Smooth muscle cell (in vitro differentiated cells): ENCODE data around the gene TRPV3. TPM values are rescaled to one million over a fixed set of nuclear protein-coding genes. Genes with fewer than 3 reads are reported as not detected.

Source experiments
- DNase-seq: peaks from one replicate; lab custom pipeline; 2025; ENCODE audit not compliant: unreplicated experiment; lab: John Stamatoyannopoulos, UW
- H2AFZ ChIP-seq: fragments of 200-600 bp; sonication (generic); 2 replicates; pipeline ENCODE4 v1.6.0; 2016; ENCODE audit warnings: antibody characterized with exemption, low read depth, mild to moderate bottlenecking
- H3F3A ChIP-seq: fragments of 200-600 bp; sonication (generic); 2 replicates; pipeline ENCODE4 v1.6.0; 2017; ENCODE audit warnings: antibody characterized with exemption, low read depth
- H3K27ac ChIP-seq: fragments of 200-600 bp; sonication (generic); 2 replicates; pipeline ENCODE4 v1.5.1; 2016; ENCODE audit warnings: low read depth, mild to moderate bottlenecking
- H3K27me3 ChIP-seq: fragments of 200-600 bp; sonication (generic); 2 replicates; pipeline ENCODE4 v1.6.1; 2016; ENCODE audit warnings: low read depth, mild to moderate bottlenecking
- H3K36me3 ChIP-seq: fragments of 200-600 bp; sonication (generic); 2 replicates; pipeline ENCODE4 v1.5.1; 2016; ENCODE audit warnings: low read depth
- H3K4me1 ChIP-seq: fragments of 200-600 bp; sonication (generic); 2 replicates; pipeline ENCODE4 v1.5.1; 2016; ENCODE audit warnings: low read depth
- H3K4me2 ChIP-seq: fragments of 200-600 bp; sonication (generic); 2 replicates; pipeline ENCODE4 v1.6.0; 2016; ENCODE audit warnings: mild to moderate bottlenecking
- H3K4me3 ChIP-seq: fragments of 200-600 bp; sonication (generic); 2 replicates; pipeline ENCODE4 v1.5.1; 2016; ENCODE audit warnings: mild to moderate bottlenecking
- H3K79me2 ChIP-seq: fragments of 200-600 bp; sonication (generic); 2 replicates; pipeline ENCODE4 v1.6.0; 2016; ENCODE audit warnings: low read depth, mild to moderate bottlenecking
- H3K9ac ChIP-seq: fragments of 200-600 bp; sonication (generic); 2 replicates; pipeline ENCODE4 v1.6.0; 2016; ENCODE audit warnings: low read depth
- H3K9me3 ChIP-seq: fragments of 200-600 bp; sonication (generic); replicated peaks from 2 replicates; pipeline ENCODE4 v1.5.1; 2016; ENCODE audit warnings: low read depth
- H4K20me1 ChIP-seq: fragments of 200-600 bp; sonication (generic); 2 replicates; pipeline ENCODE4 v1.6.0; 2016; ENCODE audit warnings: low read depth
- CTCF ChIP-seq: fragments of 200-600 bp; sonication (generic); IDR thresholded peaks from 2 replicates; pipeline ENCODE4 v1.5.1; 2017; ENCODE audit warnings: borderline replicate concordance, mild to moderate bottlenecking, antibody characterized with exemption; ENCODE audit not compliant: insufficient read depth, poor library complexity, severe bottlenecking
- WGBS: methylation state at CpG from one replicate; pipeline ENCODE4 v1.1.7; 2016; ENCODE audit warnings: low lambda C conversion rate; 5-methylcytosine and 5-hydroxymethylcytosine counted together
- polyA plus RNA-seq: library from polyadenylated mRNA; unstranded; fragments of >200 nt; fragmentation: Nextera tagmentation; extraction: Ambion mirVana; gene quantifications from 2 replicates; pipeline ENCODE4 v1.2.1, GENCODE V29; 2016
- total RNA-seq: library from RNA; depleted of rRNA; stranded (reverse); fragments of >200 nt; gene quantifications from 2 replicates; pipeline ENCODE4 v1.2.3, GENCODE V29; 2014

The TRPV3 gene
- total and polyA plus RNA-seq, 2 experiments from 2014 or later: 0.53 to 6.4 TPM

GRCh38 chr17:3572231-3572630, 14.6 kb upstream of the TRPV3 start:
- Histone ChIP-seq H3K79me2 (no peaks in the 10 kb centered on the region), H3K4me2 (no peak overlapping the region), H3K27me3 (no peaks in the 10 kb centered on the region), H3K9ac (no peak overlapping the region), H3K27ac (no peak overlapping the region), H2AFZ (no peak overlapping the region), H3F3A (no peaks in the 10 kb centered on the region), H3K4me3 (no peak overlapping the region), H3K4me1 (no peaks in the 10 kb centered on the region), H3K36me3 (no peaks in the 10 kb centered on the region), H4K20me1 (no peaks in the 10 kb centered on the region), H3K9me3 (no peaks in the 10 kb centered on the region)
- DNase-seq: no peak
- 94% methylated on average over 7 of the region's 7 CpGs for WGBS
- no peak for TF ChIP-seq CTCF

GRCh38 chr17:3571043-3571900, 13.7 kb upstream of the TRPV3 start:
- no peak overlapping the region for H3K27ac ChIP-seq
- no peak overlapping the region for H3K4me3 ChIP-seq
- TF ChIP-seq CTCF: no peak
- no peaks in the 10 kb centered on the region for H3K36me3 ChIP-seq
- H3K4me1 ChIP-seq: no peaks in the 10 kb centered on the region
- DNase-seq: no peak
- no peaks in the 10 kb centered on the region for H3F3A ChIP-seq
- H3K79me2 ChIP-seq: no peaks in the 10 kb centered on the region
- no peak overlapping the region for H3K4me2 ChIP-seq
- H3K9me3 ChIP-seq: no peaks in the 10 kb centered on the region
- 97% methylated on average over 36 of the region's 36 CpGs for WGBS
- H3K9ac ChIP-seq: no peak overlapping the region
- H2AFZ ChIP-seq: no peak overlapping the region
- no peaks in the 10 kb centered on the region for H3K27me3 ChIP-seq
- H4K20me1 ChIP-seq: no peaks in the 10 kb centered on the region

- Histone ChIP-seq H3K27me3 (no peaks in the 10 kb centered on the region), H3K9me3 (no peaks in the 10 kb centered on the region), H3K36me3 (no peaks in the 10 kb centered on the region), H3K79me2 (no peaks in the 10 kb centered on the region), H3K4me3 (no peak overlapping the region), H3K9ac (no peak overlapping the region), H2AFZ (no peak overlapping the region), H4K20me1 (no peaks in the 10 kb centered on the region), H3F3A (no peaks in the 10 kb centered on the region), H3K27ac (no peak overlapping the region), H3K4me2 (no peak overlapping the region), H3K4me1 (no peaks in the 10 kb centered on the region)
- TF ChIP-seq CTCF: no peak
- no peak for DNase-seq
- 91% methylated on average over 8 of the region's 9 CpGs for WGBS
Measured at GRCh38 chr17:3569534-3570137, 12.0 kb upstream of the TRPV3 start.
